Endothelial cell (in vitro differentiated cells): ENCODE results near the gene PSKH1. TPM values are rescaled to one million over a fixed set of nuclear protein-coding genes. Genes with fewer than 3 reads are reported as not detected.

Experiments used
- DNase-seq: peaks from one replicate; pipeline ENCODE4 v3.0.0; 2021; ENCODE audit warnings: low spot score
- H3K27ac Mint-ChIP-seq: one replicate; pipeline ENCODE4 v1.8.0; 2021; ENCODE audit warnings: mixed read lengths, inconsistent platforms; ENCODE audit not compliant: unreplicated experiment
- H3K27me3 Mint-ChIP-seq: one replicate; pipeline ENCODE4 v1.8.0; 2021; ENCODE audit warnings: mild to moderate bottlenecking, moderate library complexity, mixed read lengths, inconsistent platforms; ENCODE audit not compliant: unreplicated experiment
- H3K36me3 Mint-ChIP-seq: one replicate; pipeline ENCODE4 v1.8.0; 2021; ENCODE audit warnings: mild to moderate bottlenecking, low read depth, mixed read lengths, inconsistent platforms; ENCODE audit not compliant: unreplicated experiment
- H3K4me1 Mint-ChIP-seq: one replicate; pipeline ENCODE4 v1.8.0; 2021; ENCODE audit warnings: mild to moderate bottlenecking, mixed read lengths, inconsistent platforms; ENCODE audit not compliant: unreplicated experiment
- H3K4me3 Mint-ChIP-seq: one replicate; pipeline ENCODE4 v1.8.0; 2021; ENCODE audit warnings: mild to moderate bottlenecking, mixed read lengths, inconsistent platforms; ENCODE audit not compliant: unreplicated experiment
- H3K9me3 Mint-ChIP-seq: one replicate; pipeline ENCODE4 v1.8.0; 2021; ENCODE audit warnings: mixed read lengths, inconsistent platforms; ENCODE audit not compliant: unreplicated experiment
- CTCF ChIP-seq: fragments of 200-600 bp; sonication (generic); IDR thresholded peaks from one replicate; pipeline ENCODE4 v1.5.0; 2021; ENCODE audit warnings: antibody characterized with exemption; ENCODE audit not compliant: unreplicated experiment
- total RNA-seq: library from RNA; stranded (reverse); fragmentation: NEBNext Ultra II Directional; extraction: Animal tissue kit (Norgen Biotek cat#: 25700); gene quantifications from one replicate; pipeline ENCODE4 v1.2.1, GENCODE V29; 2021; ENCODE audit not compliant: unreplicated experiment

The PSKH1 gene
- total RNA-seq, 1 donor from 2014 or later, result 47.5 TPM

- H3K9me3 Mint-ChIP-seq, result no peaks in the 10 kb centered on the region
- H3K4me3 Mint-ChIP-seq, result no peak overlapping the region
- H3K27me3 Mint-ChIP-seq, result peaks cover 4% of the 10 kb centered on the region
- H3K36me3 Mint-ChIP-seq, result peaks cover 10% of the 10 kb centered on the region
- no peak for TF ChIP-seq CTCF
- peaks cover 6% of the 10 kb centered on the region for H3K4me1 Mint-ChIP-seq
- peak; percentile 34 for DNase-seq
- no peak overlapping the region for H3K27ac Mint-ChIP-seq
These were observed 27.7 kb upstream of the PSKH1 start for GRCh38 chr16:67865318-67865717.

GRCh38 chr16:67868290-67868689 lies 24.8 kb upstream of the PSKH1 start:
- peaks cover 10% of the 10 kb centered on the region for H3K36me3 Mint-ChIP-seq
- H3K27me3 Mint-ChIP-seq, result peaks cover 5% of the 10 kb centered on the region
- H3K27ac Mint-ChIP-seq, result no peak overlapping the region
- H3K4me3 Mint-ChIP-seq, result no peak overlapping the region
- no peak for DNase-seq
- no peaks in the 10 kb centered on the region for H3K9me3 Mint-ChIP-seq
- H3K4me1 Mint-ChIP-seq, result peaks cover 19% of the 10 kb centered on the region
- TF ChIP-seq CTCF, result no peak

GRCh38 chr16:67869653-67870052 lies 23.4 kb upstream of the PSKH1 start:
- Mint-ChIP-seq H3K9me3 (no peaks in the 10 kb centered on the region), H3K27ac (peak overlapping the region; percentile 64)

GRCh38 chr16:67871256-67871655 lies 21.8 kb upstream of the PSKH1 start:
- H3K27ac Mint-ChIP-seq, result no peak overlapping the region
- DNase-seq, result no peak
- peaks cover 12% of the 10 kb centered on the region for H3K27me3 Mint-ChIP-seq
- peaks cover 43% of the 10 kb centered on the region for H3K4me1 Mint-ChIP-seq
- H3K4me3 Mint-ChIP-seq, result no peak overlapping the region
- TF ChIP-seq CTCF, result no peak
- no peaks in the 10 kb centered on the region for H3K9me3 Mint-ChIP-seq
- peaks cover 20% of the 10 kb centered on the region for H3K36me3 Mint-ChIP-seq

More at GRCh38 chr16:67869653-67870052, 23.4 kb upstream of the PSKH1 start:
- Mint-ChIP-seq H3K4me3 (no peak overlapping the region), H3K4me1 (peaks cover 32% of the 10 kb centered on the region), H3K36me3 (peaks cover 10% of the 10 kb centered on the region), H3K27me3 (peaks cover 8% of the 10 kb centered on the region)
- DNase-seq, result no peak
- no peak for TF ChIP-seq CTCF

GRCh38 chr16:67872131-67872630 lies 20.9 kb upstream of the PSKH1 start:
- TF ChIP-seq CTCF, result no peak
- Mint-ChIP-seq H3K4me3 (peak overlapping the region; percentile 86), H3K36me3 (peaks cover 22% of the 10 kb centered on the region), H3K27me3 (peaks cover 15% of the 10 kb centered on the region), H3K9me3 (no peaks in the 10 kb centered on the region), H3K4me1 (peaks cover 43% of the 10 kb centered on the region), H3K27ac (no peak overlapping the region)
- no peak for DNase-seq
